H1 (cell line): Measurements from ENCODE around the gene CDH22.

Experiments
- KDM1A ChIP-seq: fragments of 200-600, 300-600 bp; sonication (generic); IDR thresholded peaks from 2 replicates; pipeline ENCODE4 v1.7.1; 2016; ENCODE audit warnings: mild to moderate bottlenecking, low read length, borderline replicate concordance
- MAX ChIP-seq: IDR thresholded peaks from 2 replicates; pipeline ENCODE4 v1.6.1; 2012; ENCODE audit warnings: inconsistent platforms
- POLR2A ChIP-seq, 2 experiments: IDR thresholded peaks; 1 replicate in 1 of 2; 2 replicates in 1 of 2; pipeline ENCODE4 v1.6.1; 2011; ENCODE audit warnings: low read depth in 2 of 2, low read length in 2 of 2, mild to moderate bottlenecking in 2 of 2; ENCODE audit errors: control extremely low read depth in 1 of 2
- POLR2AphosphoS5 ChIP-seq: IDR thresholded peaks from 2 replicates; pipeline ENCODE4 v1.6.1; 2011; ENCODE audit warnings: low read depth, low read length
- RAD21 ChIP-seq, 2 experiments: IDR thresholded peaks in 1 of 2; conservative IDR thresholded peaks in 1 of 2; 2 replicates each; pipeline ENCODE4 v1.6.1; 2011; ENCODE audit warnings: low read depth in 2 of 2, low read length in 2 of 2, improper control_type of control experiment in 1 of 2, inconsistent platforms in 1 of 2, mild to moderate bottlenecking in 1 of 2, moderate library complexity in 1 of 2
- SAP30 ChIP-seq: fragments of 300-600 bp; sonication (generic); IDR thresholded peaks from 2 replicates; pipeline ENCODE4 v1.7.1; 2012; ENCODE audit warnings: low read length, moderate library complexity, mild to moderate bottlenecking, inconsistent platforms; ENCODE audit not compliant: insufficient read depth, insufficient replicate concordance
- SIN3A ChIP-seq, 2 experiments: IDR thresholded peaks in 1 of 2; conservative IDR thresholded peaks in 1 of 2; 2 replicates each; pipeline ENCODE4 v1.6.1; 2011 to 2012; ENCODE audit warnings: low read length in 2 of 2, improper control_type of control experiment in 1 of 2, low read depth in 1 of 2, mild to moderate bottlenecking in 1 of 2

GRCh38 chr20:46268662-46269061, 39.6 kb downstream of the CDH22 start:
- TF ChIP-seq RAD21 (IDR thresholded peaks at IDR 0.05 in 1 of 2, conservative IDR thresholded peaks at IDR 0.05 in 1 of 2; ENCODE audit: low read depth in 2 of 2, low read length in 2 of 2) (no peak), POLR2AphosphoS5 (no peak), SIN3A (conservative IDR thresholded peaks at IDR 0.05 in 1 of 2, IDR thresholded peaks at IDR 0.05 in 1 of 2; ENCODE audit: low read depth in 1 of 2, low read length in 2 of 2) (no peak), KDM1A (peak; percentile 79; the same call in 1 of the 2 replicates), POLR2A (IDR thresholded peaks at IDR 0.05; ENCODE audit: control extremely low read depth in 1 of 2, low read depth in 2 of 2, low read length in 2 of 2) (no peak), SAP30 (no peak), MAX (no peak)
